Kidney (tissue), 14 donors: ENCODE measurements around the gene ZDHHC14. TPM values are rescaled to one million over a fixed set of nuclear protein-coding genes. Genes with fewer than 3 reads are reported as not detected.

Experiments used
- DNase-seq, 5 donors: peaks; one replicate each; pipeline ENCODE4 v3.0.0-alpha.2; 2013 to 2020
- FAIRE-seq: peaks from 2 replicates; lab custom pipeline; 2012; peaks lifted over from hg19 to GRCh38; lab: Jason Lieb, UNC
- H3K27ac ChIP-seq, 2 donors: one replicate each; pipeline ENCODE4 v1.7.0; 2013; ENCODE audit warnings: low read depth in 2 of 2, low read length in 2 of 2, inconsistent platforms in 1 of 2
- H3K27me3 ChIP-seq: one replicate; pipeline ENCODE4 v1.7.1; 2013; ENCODE audit warnings: low read length, inconsistent platforms; ENCODE audit not compliant: control insufficient read depth, insufficient read depth
- H3K36me3 ChIP-seq, 3 donors: one replicate each; pipeline versions ENCODE4 v1.7.0 to v1.7.1; 2013; ENCODE audit warnings: low read length in 3 of 3, control low read depth in 1 of 3, inconsistent platforms in 1 of 3; ENCODE audit not compliant: insufficient read depth in 3 of 3, control insufficient read depth in 2 of 3
- H3K4me1 ChIP-seq, 3 donors: one replicate each; pipeline versions ENCODE4 v1.7.0 to v1.7.1; 2013; ENCODE audit warnings: low read length in 3 of 3, inconsistent platforms in 1 of 3, low read depth in 1 of 3; ENCODE audit not compliant: control insufficient read depth in 2 of 3, insufficient read depth in 2 of 3
- H3K4me3 ChIP-seq, 3 donors: one replicate each; pipeline versions ENCODE4 v1.7.0 to v1.8.1; 2013; ENCODE audit warnings: low read length in 3 of 3, control low read depth in 1 of 3, inconsistent platforms in 1 of 3
- H3K9ac ChIP-seq, 3 donors: one replicate each; pipeline versions ENCODE4 v1.7.0 to v1.7.1; 2013; ENCODE audit warnings: low read length in 3 of 3, control low read depth in 1 of 3, inconsistent platforms in 1 of 3
- H3K9me3 ChIP-seq, 3 donors: one replicate each; pipeline versions ENCODE4 v1.7.0 to v1.7.1; 2013; ENCODE audit warnings: low read length in 3 of 3, control low read depth in 1 of 3, inconsistent platforms in 1 of 3; ENCODE audit not compliant: control insufficient read depth in 2 of 3, insufficient read depth in 1 of 3
- intact Hi-C: fragments of 100-400 bp; cut with DNase I; formaldehyde crosslinking; loops from one replicate; pipeline ENCODE4 v1.11.1; 2022
- polyA plus RNA-seq: library from polyadenylated mRNA; stranded (reverse); fragments of 350-450 nt; fragmentation: Illumina TruSeq; extraction: RNeasy Lipid Tissue Mini Kit (QIAGEN cat#74804); gene quantifications from one replicate; pipeline ENCODE4 v1.2.3, GENCODE V29; 2014; ENCODE audit warnings: low read depth, low replicate concordance; ENCODE audit not compliant: insufficient read depth
- total RNA-seq: library from RNA; stranded (reverse); fragmentation: NEBNext Ultra II Directional; extraction: Animal tissue kit (Norgen Biotek cat#: 25700); gene quantifications from one replicate; pipeline ENCODE4 v1.2.1, GENCODE V29; 2021
- TF ChIP-seq, protein P1 (sequence below): IDR thresholded peaks from 3 replicates; pipeline ENCODE4 v1.5.1; 2012; ENCODE audit warnings: mild to moderate bottlenecking, moderate library complexity, borderline replicate concordance; ENCODE audit not compliant: insufficient read depth; ENCODE audit errors: extremely low read depth
- donor health status: control.
- donor health status: control.
- donor health status: control.
- donor health status: control.
- donor health status: control.
- donor health status: DM: yes; HTN: yes; CAD: no.
- donor health status: Normal renal cell carcinoma (clear cell type).

ZDHHC14 gene
- total and polyA plus RNA-seq, 2 donors from 2014 or later, result 13.5 to 26.7 TPM

GRCh38 chr6:157498817-157499216, 117.8 kb downstream of the ZDHHC14 start:
- TF ChIP-seq, protein P1, sequence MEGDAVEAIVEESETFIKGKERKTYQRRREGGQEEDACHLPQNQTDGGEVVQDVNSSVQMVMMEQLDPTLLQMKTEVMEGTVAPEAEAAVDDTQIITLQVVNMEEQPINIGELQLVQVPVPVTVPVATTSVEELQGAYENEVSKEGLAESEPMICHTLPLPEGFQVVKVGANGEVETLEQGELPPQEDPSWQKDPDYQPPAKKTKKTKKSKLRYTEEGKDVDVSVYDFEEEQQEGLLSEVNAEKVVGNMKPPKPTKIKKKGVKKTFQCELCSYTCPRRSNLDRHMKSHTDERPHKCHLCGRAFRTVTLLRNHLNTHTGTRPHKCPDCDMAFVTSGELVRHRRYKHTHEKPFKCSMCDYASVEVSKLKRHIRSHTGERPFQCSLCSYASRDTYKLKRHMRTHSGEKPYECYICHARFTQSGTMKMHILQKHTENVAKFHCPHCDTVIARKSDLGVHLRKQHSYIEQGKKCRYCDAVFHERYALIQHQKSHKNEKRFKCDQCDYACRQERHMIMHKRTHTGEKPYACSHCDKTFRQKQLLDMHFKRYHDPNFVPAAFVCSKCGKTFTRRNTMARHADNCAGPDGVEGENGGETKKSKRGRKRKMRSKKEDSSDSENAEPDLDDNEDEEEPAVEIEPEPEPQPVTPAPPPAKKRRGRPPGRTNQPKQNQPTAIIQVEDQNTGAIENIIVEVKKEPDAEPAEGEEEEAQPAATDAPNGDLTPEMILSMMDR, result no peak
- Histone ChIP-seq H3K4me3 (no peak overlapping the region), H3K9me3 (no peaks in the 10 kb centered on the region), H3K4me1 (no peaks in the 10 kb centered on the region), H3K9ac (no peak overlapping the region), H3K27ac (no peak overlapping the region), H3K36me3 (no peaks in the 10 kb centered on the region), H3K27me3 (no peaks in the 10 kb centered on the region)
- no peak for DNase-seq
- intact Hi-C loops, result no loop called here
- no peak for FAIRE-seq

GRCh38 chr6:157500022-157500421, 119.0 kb downstream of the ZDHHC14 start:
- Histone ChIP-seq H3K9me3 (peaks cover 0 to under 1% (median 0%) of the 10 kb centered on the region in 3 donors), H3K4me3 (no peak overlapping the region), H3K36me3 (no peaks in the 10 kb centered on the region), H3K27ac (no peak overlapping the region), H3K9ac (no peak overlapping the region), H3K4me1 (no peaks in the 10 kb centered on the region), H3K27me3 (no peaks in the 10 kb centered on the region)
- intact Hi-C loops, result no loop called here
- TF ChIP-seq, protein P1, result no peak
- FAIRE-seq (no peak), DNase-seq (no peak)

DNA sequence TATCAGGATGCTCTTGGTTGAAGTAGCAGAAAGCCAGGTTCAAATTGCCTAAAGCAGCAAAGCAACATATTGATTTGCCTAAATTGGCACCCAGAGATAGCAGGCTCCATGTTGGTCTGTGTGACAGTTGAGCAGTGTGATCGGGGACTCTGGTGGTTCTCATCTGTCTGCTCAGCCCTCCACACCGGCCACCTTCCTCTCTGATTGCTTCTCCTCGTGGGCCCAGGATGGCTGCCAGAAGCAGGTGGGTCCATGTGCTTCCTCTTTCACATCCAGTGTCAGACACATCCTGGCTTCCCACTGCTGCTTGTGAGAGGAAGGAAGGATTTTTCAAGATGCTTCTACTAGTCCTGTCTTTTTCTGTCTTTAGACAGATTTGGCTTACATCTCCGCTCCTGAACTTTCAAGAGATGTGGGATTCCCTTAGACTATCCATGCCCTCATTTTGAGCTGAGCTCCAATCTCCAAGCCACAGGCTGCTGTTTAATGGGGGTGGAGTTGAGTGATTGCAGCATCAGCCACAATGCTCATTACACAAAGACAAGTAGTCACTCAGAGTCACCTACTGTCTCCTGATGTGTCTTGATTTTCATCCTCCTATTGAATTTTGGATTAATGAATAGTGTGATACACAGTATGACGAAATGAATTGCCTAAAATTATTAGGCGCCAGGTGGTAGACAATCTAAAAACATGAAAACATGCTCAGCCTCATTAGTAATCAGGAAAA, 122.2 kb downstream of the ZDHHC14 start:
- intact Hi-C loops, result no loop called here
- TF ChIP-seq, protein P1, result no peak
- DNase-seq (no peak), FAIRE-seq (no peak)
- Histone ChIP-seq H3K9me3 (peaks cover 0 to 12% (median 11%) of the 10 kb centered on the region in 3 donors), H3K27me3 (no peaks in the 10 kb centered on the region), H3K4me3 (no peak overlapping the region), H3K9ac (no peak overlapping the region), H3K27ac (no peak overlapping the region), H3K36me3 (no peaks in the 10 kb centered on the region), H3K4me1 (no peaks in the 10 kb centered on the region)
